Heart left ventricle (tissue), 13 donors: ENCODE data around the gene DUSP1.

Experiments
- POLR2A ChIP-seq, 2 donors: fragments of 450-650 bp; IDR thresholded peaks; one replicate each; pipeline ENCODE4 v1.6.1; 2017; ENCODE audit warnings: antibody characterized with exemption in 2 of 2, mild to moderate bottlenecking in 2 of 2, moderate library complexity in 2 of 2
- TF ChIP-seq, protein P1 (sequence below), 12 donors: fragments of 200-600 bp; sonication (generic) in 4 of 12; IDR thresholded peaks; one replicate each; pipeline versions ENCODE4 v1.5.0 to v1.8.0; 2018 to 2022; ENCODE audit warnings: antibody characterized with exemption in 12 of 12, mild to moderate bottlenecking in 5 of 12
- donor health status: ischemic (EF 13 %, LVEDD 7.1; RV severe dilation, severe dysfunction).
- donor health status: DM: no; HTN: yes; CAD: no.
- donor health status: DM: no; HTN: no; CAD: no.
- donor health status: ischemic (EF 25% LVEDD 6.9; RV normal size, moderate dysfunction).
- donor health status: ischemic (EF 25% LVEDD 5.7; RV mildly dilated, moderate dysfunction).
- donor health status: ischemic (EF 35%, LVEDD 5.7; RV mildly dilated, moderate dysfunction).
- donor health status: nonischemic (EF 11% LVEDD 7.7; RV severe dilation, severe dysfunction).
- donor health status: DM: yes; HTN: yes; CAD: no.
- donor health status: PGD.
- donor health status: ischemic (EF 29% LVEDD 5.4; RV normal size, mild dysfunction).
- donor health status: nonischemic (EF 23%, LVEDD 6.1; RV moderate dilation, normal function).

- TF ChIP-seq, protein P1, sequence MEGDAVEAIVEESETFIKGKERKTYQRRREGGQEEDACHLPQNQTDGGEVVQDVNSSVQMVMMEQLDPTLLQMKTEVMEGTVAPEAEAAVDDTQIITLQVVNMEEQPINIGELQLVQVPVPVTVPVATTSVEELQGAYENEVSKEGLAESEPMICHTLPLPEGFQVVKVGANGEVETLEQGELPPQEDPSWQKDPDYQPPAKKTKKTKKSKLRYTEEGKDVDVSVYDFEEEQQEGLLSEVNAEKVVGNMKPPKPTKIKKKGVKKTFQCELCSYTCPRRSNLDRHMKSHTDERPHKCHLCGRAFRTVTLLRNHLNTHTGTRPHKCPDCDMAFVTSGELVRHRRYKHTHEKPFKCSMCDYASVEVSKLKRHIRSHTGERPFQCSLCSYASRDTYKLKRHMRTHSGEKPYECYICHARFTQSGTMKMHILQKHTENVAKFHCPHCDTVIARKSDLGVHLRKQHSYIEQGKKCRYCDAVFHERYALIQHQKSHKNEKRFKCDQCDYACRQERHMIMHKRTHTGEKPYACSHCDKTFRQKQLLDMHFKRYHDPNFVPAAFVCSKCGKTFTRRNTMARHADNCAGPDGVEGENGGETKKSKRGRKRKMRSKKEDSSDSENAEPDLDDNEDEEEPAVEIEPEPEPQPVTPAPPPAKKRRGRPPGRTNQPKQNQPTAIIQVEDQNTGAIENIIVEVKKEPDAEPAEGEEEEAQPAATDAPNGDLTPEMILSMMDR (IDR thresholded peaks at IDR 0.05): no peak
- TF ChIP-seq POLR2A (IDR thresholded peaks at IDR 0.05): no peak
These were observed 20.3 kb upstream of the DUSP1 start for GRCh38 chr5:172791286-172791685.
